Left kidney (tissue), 2 donors: ENCODE measurements around the gene GFAP. TPM values are rescaled to one million over a fixed set of nuclear protein-coding genes. Genes with fewer than 3 reads are reported as not detected.
A peak's percentile ranks its signal among the peaks of the same experiment; 100 is the strongest.

Source experiments
- DNase-seq: peaks from one replicate; pipeline ENCODE4 v3.0.0-alpha.2; 2013
- polyA plus RNA-seq: library from polyadenylated mRNA; unstranded; fragments of 120-200 nt; gene quantifications from one replicate; pipeline ENCODE4 v1.2.1, GENCODE V29; 2013; ENCODE audit not compliant: insufficient read length

Gene GFAP
- polyA plus RNA-seq, 1 donor, result 0.58 TPM

- DNase-seq, result no peak
These were observed 16.9 kb upstream of the GFAP start for GRCh38 chr17:44932096-44932786.

DNA sequence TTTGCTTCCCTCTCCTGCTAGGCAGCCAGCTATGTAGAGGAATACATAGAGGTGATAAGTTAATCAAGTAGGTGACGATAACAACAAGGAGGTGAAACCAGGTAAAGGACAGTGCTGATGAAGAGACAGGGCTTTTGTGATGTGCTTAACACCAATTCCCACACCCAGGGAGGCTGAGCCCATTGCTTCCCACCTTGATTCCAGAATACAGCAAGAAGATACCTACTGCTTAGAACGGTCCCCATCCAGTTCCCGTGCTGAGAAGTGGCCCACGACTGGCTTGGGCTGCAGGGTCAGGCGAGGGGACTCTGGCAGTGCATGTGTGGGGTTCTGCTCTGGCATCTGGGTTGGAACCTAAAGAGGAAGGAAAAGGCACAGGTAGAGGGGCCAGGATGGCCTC is 16.1 kb upstream of the GFAP start:
- no peak for DNase-seq

DNA sequence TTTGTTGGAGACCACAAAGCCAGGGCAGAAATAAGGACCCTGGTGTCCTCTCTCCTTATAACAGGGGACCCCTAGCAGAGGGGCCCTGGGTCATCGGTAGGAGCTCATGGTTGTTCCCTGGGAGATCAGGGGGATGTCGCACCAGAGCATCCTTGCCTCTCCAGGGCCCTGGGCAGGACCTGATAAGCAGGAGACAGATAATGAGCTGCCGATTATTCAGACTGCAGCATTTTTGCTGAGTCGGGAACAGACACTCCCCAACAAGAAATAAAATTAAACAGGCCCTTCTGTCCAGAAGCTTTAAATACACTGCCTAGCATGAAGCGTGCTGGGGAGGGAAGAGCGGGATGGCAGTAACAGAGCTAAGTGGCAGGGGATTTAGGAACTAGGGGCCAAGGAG is 15.4 kb upstream of the GFAP start:
- DNase-seq, result no peak

- no peak for DNase-seq
These were observed 13.8 kb upstream of the GFAP start for GRCh38 chr17:44928950-44929720.

GRCh38 chr17:44928136-44928535 is 12.8 kb upstream of the GFAP start:
- no peak for DNase-seq

DNA sequence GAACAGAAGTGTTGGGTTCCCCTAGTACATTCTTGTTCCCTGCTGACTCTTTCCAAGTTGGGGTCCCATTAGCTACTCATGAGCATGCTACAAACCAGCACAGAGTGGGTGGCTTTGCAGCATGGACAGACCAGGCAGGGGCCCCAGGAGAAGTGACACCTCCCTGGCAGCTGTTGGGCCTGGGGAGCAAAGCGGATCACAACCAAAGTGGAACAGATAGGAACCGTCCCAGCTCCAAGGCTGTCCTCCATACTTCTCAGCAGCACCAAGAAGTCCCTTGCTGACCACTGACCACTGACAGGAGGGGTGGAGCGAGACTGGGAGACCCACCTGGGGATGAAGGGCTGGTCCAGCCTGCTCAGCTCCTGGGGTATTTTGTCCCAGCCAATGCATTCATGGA is 12.4 kb upstream of the GFAP start:
- DNase-seq, result no peak

DNA sequence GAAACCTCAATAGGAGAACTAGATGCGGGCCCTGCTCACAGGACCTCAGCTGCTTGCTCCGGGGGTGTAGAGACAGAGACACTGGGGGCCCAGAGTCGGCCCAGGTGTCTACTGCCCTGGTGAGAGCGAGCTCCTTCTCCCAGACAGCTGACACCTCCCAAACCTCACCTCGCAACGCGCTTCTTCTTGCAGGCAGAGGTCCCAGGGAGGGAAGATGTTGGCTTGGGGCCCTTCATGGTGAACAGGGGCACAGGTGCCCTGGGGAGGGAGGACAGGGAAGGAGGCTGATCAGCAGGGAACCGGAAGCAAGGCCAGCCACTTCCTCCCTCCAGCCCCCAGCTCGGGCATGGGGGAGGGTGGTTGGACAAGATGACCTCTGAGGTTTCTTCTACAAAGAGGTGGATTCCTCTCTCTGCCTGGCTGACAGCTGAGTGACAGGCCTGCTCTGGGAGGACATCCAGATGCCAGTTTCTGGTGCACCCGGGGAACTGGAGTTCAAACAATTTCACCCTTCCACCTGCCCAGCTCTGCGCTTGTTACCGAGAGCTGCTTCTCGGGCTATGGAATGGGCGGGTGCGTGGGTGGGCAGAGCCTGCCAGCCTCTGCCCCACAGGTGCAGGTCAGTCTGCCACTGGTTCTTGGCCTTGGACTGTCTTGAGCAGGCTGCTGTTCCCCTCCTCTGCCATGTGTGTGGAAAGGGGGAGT is 11.7 kb upstream of the GFAP start:
- no peak for DNase-seq

GRCh38 chr17:44925731-44926697 is 10.7 kb upstream of the GFAP start:
- DNase-seq, result no peak

- no peak for DNase-seq
These were observed 8.8 kb upstream of the GFAP start for GRCh38 chr17:44924107-44924544.

- no peak for DNase-seq
These were observed 7.6 kb upstream of the GFAP start for GRCh38 chr17:44922746-44923470.

- DNase-seq, result no peak
These were observed 6.8 kb upstream of the GFAP start for GRCh38 chr17:44922136-44922535.

- DNase-seq, result no peak
These were observed 6.0 kb upstream of the GFAP start for GRCh38 chr17:44921122-44921882.

DNA sequence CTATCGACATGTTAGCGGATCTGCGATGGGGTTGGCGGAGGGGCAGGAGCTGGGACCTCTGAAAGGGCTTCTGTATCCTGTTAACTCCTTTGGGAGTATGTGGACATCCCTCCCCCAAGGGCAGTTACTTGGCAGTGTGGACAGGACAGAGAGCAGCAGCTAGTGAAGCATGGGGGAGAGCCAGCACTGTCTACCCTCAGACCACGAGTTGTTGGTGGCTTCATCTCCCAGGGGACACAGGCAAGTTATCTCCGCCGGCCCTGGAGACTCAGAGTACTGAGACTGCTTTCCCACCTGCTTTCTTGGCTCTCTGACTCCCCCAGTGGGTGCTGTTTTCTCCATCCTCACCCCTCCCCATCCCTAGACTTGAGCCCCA is 5.3 kb upstream of the GFAP start:
- no peak for DNase-seq

- peak; percentile 76 for DNase-seq
These were observed 4.7 kb upstream of the GFAP start for GRCh38 chr17:44919885-44920564.

- no peak for DNase-seq
These were observed 4.1 kb upstream of the GFAP start for GRCh38 chr17:44919411-44919810.

DNA sequence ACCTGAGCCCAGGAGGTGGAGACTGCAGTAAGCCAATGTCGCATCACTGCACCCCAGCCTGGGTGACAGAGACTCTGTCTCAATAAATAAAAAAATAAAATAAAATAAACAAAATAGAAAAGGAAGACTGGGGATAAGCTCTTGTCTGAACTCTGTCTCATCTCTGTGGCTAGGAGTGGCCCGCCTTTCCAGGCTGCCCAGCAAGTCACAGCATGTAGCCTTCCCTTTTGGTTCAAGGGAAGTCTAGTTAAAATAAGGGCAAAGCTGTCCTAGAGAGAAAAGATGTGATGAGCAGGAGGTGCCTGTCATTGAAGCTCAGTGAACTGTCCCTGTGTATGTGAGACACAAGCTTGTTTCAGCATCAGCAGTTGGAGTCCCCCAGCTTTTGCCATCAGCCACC is 2.7 kb upstream of the GFAP start:
- no peak for DNase-seq

DNA sequence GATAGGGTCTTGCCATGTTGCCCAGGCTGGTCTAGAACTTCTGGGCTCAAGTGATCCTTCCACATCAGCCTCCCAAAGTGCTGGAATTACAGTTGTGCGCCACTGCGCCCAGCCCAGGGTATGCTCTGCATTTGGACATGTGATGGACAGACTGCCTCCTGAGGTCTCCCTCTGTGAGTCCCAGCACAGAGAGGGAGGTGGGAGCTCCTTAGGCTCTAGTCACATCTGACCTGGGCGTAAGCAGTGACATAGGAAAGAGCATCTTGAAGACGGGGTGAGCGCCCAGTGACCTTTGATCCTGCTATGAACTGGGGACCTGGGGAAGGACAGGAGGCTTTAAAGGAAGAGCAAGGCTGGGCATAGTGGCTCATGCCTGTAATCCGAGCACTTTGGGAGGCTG is 2.2 kb upstream of the GFAP start:
- no peak for DNase-seq

DNA sequence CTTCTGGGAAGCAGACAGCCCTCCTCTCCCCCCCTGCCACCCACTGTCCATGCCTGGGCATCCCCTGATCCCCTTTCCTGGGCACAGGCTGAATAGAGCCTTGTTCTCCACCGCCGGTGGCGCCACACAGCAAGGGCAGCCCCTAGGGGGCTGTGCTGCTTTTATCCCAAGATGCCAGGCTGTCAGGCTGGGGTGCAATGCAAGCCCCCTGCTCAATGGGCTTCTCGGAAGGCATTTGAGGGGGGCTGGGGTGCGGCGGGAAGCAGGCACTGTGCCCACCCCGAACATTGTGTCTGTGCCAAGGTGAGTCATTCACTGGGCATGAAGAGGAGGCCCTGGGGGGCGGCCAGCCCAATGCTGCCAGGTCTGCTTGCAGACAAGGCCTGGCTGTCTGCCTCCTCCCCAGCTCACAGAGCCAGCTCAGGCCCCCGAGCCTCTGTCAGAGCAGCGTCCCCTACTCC is 1.5 kb upstream of the GFAP start:
- DNase-seq, result no peak

DNA sequence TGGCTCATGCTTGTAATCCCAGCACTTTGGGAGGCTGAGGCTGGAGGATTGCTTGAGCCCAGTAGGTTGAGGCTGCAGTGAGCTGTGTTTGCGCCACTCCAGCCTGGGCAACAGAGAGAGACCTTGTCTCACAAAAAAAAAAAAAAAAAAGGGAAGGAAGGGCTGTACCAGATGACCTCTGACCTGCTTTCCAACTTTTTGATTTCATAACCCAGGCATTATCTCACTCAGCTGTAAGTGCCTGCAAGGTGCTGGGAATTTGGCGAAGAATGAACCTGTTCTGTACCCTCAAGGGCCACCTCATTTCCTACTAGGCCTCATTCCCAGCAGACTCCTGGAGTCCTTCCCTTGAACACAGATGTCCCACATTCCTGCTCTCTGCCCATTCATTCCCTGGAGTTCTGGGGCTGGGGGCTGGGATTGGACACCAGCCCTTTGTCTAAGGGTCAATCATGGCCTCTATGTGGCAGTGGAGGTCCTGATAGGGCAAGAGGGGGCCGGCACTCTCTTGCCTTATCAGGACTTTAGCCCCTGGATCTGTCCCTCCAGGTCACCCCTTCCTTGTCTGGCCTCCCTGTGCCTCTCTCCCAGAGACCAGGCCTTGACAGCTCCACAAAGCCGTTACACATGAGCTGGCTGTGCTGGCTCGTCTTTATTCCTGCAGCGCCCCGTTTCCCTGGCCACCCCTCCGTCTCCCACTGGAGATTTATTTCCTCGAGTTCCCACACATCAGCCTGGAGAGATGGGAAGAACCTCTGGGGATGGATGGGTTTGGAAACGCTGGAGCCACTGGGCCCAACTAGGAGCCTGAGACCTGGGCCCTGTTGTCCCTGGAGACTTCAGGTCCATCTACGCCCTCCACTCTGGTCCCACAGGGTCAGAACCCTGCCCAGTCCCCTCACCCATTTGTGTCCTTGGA is 821 bp upstream of the GFAP start:
- DNase-seq, result no peak
